ENCODE measurements around the gene OR2T1. TPM values are rescaled to one million over a fixed set of nuclear protein-coding genes. Genes with fewer than 3 reads are reported as not detected.

The OR2T1 gene, protein sequence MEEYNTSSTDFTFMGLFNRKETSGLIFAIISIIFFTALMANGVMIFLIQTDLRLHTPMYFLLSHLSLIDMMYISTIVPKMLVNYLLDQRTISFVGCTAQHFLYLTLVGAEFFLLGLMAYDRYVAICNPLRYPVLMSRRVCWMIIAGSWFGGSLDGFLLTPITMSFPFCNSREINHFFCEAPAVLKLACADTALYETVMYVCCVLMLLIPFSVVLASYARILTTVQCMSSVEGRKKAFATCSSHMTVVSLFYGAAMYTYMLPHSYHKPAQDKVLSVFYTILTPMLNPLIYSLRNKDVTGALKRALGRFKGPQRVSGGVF
- not detected in 2 replicates for total RNA-seq

DNA sequence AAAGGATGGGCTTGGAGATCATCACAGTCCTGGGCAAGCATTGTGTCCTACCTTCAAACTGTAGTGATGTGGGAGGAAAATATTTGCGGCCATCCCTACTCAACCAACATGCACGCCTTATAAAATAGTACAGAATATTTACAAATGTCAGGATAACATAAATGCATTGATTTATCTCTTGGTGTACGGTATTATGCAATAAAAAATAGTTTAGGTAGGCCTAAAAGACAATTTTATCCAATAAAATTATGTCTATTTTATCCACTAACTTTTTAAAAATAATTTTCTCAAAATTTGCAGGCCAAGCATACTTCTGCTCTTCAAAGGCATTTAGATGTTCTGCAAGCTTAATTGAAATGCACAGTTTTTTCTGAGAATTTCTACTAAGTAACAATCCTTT is at the start of gene OR2T1:
Gene OR2T1, plus strand, starts transcription at position 301 of the 400 bp plus-strand sequence. CDS start 3,100 bp downstream, outside the sequence.

DNA sequence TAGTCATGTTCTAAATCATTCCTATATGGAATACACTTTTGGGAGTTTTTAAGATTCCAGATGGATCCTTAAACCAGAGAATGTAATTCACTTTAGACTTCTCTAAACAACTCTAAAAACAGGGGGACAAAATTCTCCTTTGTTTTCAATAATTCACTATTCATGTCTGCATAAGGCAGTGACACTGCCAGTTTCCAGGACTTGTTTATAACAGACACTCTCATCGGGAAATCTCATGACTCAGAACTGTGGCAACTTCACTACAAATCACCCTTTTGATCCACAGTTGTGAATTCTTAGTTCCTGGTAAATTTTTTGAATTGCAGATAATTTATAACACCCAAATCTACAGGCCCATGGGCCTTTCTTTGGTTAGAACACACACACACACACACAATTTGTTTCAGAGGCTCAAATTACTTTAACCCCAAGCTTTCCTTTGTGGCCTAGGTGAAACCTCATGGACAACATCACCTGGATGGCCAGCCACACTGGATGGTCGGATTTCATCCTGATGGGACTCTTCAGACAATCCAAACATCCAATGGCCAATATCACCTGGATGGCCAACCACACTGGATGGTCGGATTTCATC is 41.6 kb upstream of the OR2T1 start, which contains the start of gene OR2T4:
Gene OR2T4, plus strand, starts transcription at position 545 of the 595 bp plus-strand sequence. Its CDS starts 0 bp downstream, at position 545.

DNA sequence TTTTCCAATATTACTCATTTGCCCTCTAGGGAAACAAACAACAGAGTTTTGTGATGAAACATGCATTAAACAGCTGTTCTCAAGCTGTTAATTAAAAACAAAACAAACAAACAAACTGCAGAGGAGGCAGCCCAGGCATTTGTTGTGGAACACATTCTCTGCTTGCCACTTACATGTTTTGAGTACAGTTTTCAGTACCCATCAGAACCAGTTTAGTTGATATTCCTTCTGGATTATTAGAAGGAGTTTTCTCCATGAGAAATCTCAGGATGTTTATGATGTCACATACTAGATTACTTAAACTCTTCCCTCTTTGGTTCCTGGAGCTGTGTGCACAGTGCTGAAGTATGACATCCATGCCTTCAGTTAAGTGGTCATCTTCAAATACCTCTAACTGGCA is 27.4 kb upstream of the OR2T1 start, which contains the start of gene OR2T6:
Gene OR2T6, plus strand, starts transcription at position 301 of the 400 bp plus-strand sequence. CDS start 11,863 bp downstream, outside the sequence.

DNA sequence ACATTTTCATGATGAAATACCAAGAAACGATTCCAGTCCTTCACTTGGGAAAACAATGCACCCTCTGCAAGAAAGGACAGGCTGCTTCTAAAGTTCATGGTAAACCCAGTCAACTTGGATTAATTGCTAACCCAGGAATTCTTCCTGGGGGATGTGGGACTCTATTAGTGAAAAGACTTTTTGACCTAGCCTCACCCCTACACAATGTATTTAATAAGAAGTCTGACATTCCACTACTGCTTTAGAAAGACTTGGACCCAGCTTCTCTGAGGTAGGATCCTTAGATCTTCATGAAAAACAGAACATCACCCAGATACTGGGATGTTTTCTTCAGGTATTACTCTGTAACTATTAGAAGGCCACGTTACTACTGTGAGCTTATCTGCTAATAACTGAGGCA is 42.6 kb downstream of the OR2T1 start, which contains the start of gene OR2T2:
Gene OR2T2, plus strand, starts transcription at position 239 of the 400 bp plus-strand sequence. CDS start 7,161 bp downstream, outside the sequence.

Other genes starting within 250 kb of the OR2T1 start
- gene OR2M2, start 228.2 kb upstream of the OR2T1 start, total RNA-seq: not detected in 2 replicates
- gene OR2M3, start 205.8 kb upstream of the OR2T1 start, total RNA-seq: not detected in 2 replicates
- not detected in 2 replicates for gene OR2M4, start 171.6 kb upstream of the OR2T1 start, total RNA-seq
- not detected in 2 replicates for gene OR2T33, start 125.1 kb upstream of the OR2T1 start, total RNA-seq
- gene OR2T12, start 99.6 kb upstream of the OR2T1 start, total RNA-seq: not detected in 2 replicates
- not detected in 2 replicates for gene OR2M7, start 78.5 kb upstream of the OR2T1 start, total RNA-seq
- gene OR14C36, start 54.3 kb upstream of the OR2T1 start, total RNA-seq: not detected in 2 replicates
- not detected in 2 replicates for gene OR2T4, start 41.4 kb upstream of the OR2T1 start, total RNA-seq
- not detected in 2 replicates for gene OR2T6, start 27.3 kb upstream of the OR2T1 start, total RNA-seq
- gene OR2T2, start 42.6 kb downstream of the OR2T1 start, total RNA-seq: not detected in 2 replicates
- gene OR2T3, start 70.3 kb downstream of the OR2T1 start, total RNA-seq: not detected in 2 replicates
- gene OR2T5, start 85.5 kb downstream of the OR2T1 start, total RNA-seq: not detected in 2 replicates
- not detected in 2 replicates for gene OR2G6, start 105.0 kb downstream of the OR2T1 start, total RNA-seq
- not detected in 2 replicates for gene OR2T29, start 159.7 kb downstream of the OR2T1 start, total RNA-seq
- not detected in 2 replicates for gene OR2T34, start 171.7 kb downstream of the OR2T1 start, total RNA-seq
- not detected in 2 replicates for gene OR2T10, start 194.7 kb downstream of the OR2T1 start, total RNA-seq
- not detected in 2 replicates for gene OR2T11, start 232.0 kb downstream of the OR2T1 start, total RNA-seq
- not detected in 2 replicates for gene OR2T35, start 242.2 kb downstream of the OR2T1 start, total RNA-seq